ENCODE results near the gene CCDC88C.

The CCDC88C gene

GRCh38 chr14:91341334-91341733 lies 76.3 kb downstream of the CCDC88C start:
- in situ Hi-C loops (cut with HindIII; ENCODE audit: low sequenced_read_pairs), result no loop called here
- no peak overlapping the region for H3K4me3 ChIP-seq (ENCODE audit: low read depth, low read length)
- no peak for DNase-seq (ENCODE audit: low read depth)
- TF ChIP-seq CTCF (IDR thresholded peaks at IDR 0.05; ENCODE audit: low read depth, low read length, missing control alignments), result no peak

- in situ Hi-C loops (cut with HindIII; ENCODE audit: low sequenced_read_pairs), result no loop called here
- no peak for DNase-seq (ENCODE audit: low read depth)
Observed at GRCh38 chr14:91339671-91340369, 77.8 kb downstream of the CCDC88C start.

GRCh38 chr14:91339076-91339475 lies 78.5 kb downstream of the CCDC88C start:
- TF ChIP-seq CTCF (IDR thresholded peaks at IDR 0.05; ENCODE audit: low read depth, low read length, missing control alignments), result no peak
- in situ Hi-C loops (cut with HindIII; ENCODE audit: low sequenced_read_pairs), result no loop called here

More at GRCh38 chr14:91339671-91340369, 77.8 kb downstream of the CCDC88C start:
- H3K4me3 ChIP-seq (ENCODE audit: low read depth, low read length), result no peak overlapping the region
- no peak for TF ChIP-seq CTCF (IDR thresholded peaks at IDR 0.05; ENCODE audit: low read depth, low read length, missing control alignments)

GRCh38 chr14:91338379-91338778 lies 79.2 kb downstream of the CCDC88C start:
- in situ Hi-C loops (cut with HindIII; ENCODE audit: low sequenced_read_pairs), result no loop called here
- H3K4me3 ChIP-seq (ENCODE audit: low read depth, low read length), result no peak overlapping the region
- DNase-seq (ENCODE audit: low read depth), result no peak
- TF ChIP-seq CTCF (IDR thresholded peaks at IDR 0.05; ENCODE audit: low read depth, low read length, missing control alignments), result no peak

More at GRCh38 chr14:91339076-91339475, 78.5 kb downstream of the CCDC88C start:
- no peak for DNase-seq (ENCODE audit: low read depth)
- no peak overlapping the region for H3K4me3 ChIP-seq (ENCODE audit: low read depth, low read length)

- no peak for TF ChIP-seq CTCF (IDR thresholded peaks at IDR 0.05; ENCODE audit: low read depth, low read length, missing control alignments)
- DNase-seq (ENCODE audit: low read depth), result no peak
- no peak overlapping the region for H3K4me3 ChIP-seq (ENCODE audit: low read depth, low read length)
- in situ Hi-C loops (cut with HindIII; ENCODE audit: low sequenced_read_pairs), result no loop called here
Observed at GRCh38 chr14:91337699-91338335, 79.8 kb downstream of the CCDC88C start.

- in situ Hi-C loops (cut with HindIII; ENCODE audit: low sequenced_read_pairs), result no loop called here
- no peak overlapping the region for H3K4me3 ChIP-seq (ENCODE audit: low read depth, low read length)
- TF ChIP-seq CTCF (IDR thresholded peaks at IDR 0.05; ENCODE audit: low read depth, low read length, missing control alignments), result no peak
- DNase-seq (ENCODE audit: low read depth), result no peak
Observed at GRCh38 chr14:91336093-91336450, 81.5 kb downstream of the CCDC88C start.
